WTC11 (cell line): ENCODE data around the gene DPP10. TPM values are rescaled to one million over a fixed set of nuclear protein-coding genes. Genes with fewer than 3 reads are reported as not detected.

Source experiments
- ATAC-seq: fragments of 200-7000 bp; cut with Tn5 transposase; 2 replicates; pipeline ENCODE4 v1.10.0; 2021; ENCODE audit warnings: mild to moderate bottlenecking, moderate library complexity
- CTCF ChIA-PET: fragments of 300-600 bp; sonication (Branson Sonifier 250); formaldehyde crosslinking; loops from one replicate; lab custom pipeline; 2021; ENCODE audit warnings: antibody characterized with exemption; lab: Charles Lee
- POLR2A ChIA-PET: fragments of 350-600 bp; sonication (Branson Sonifier 250); formaldehyde crosslinking; loops from one replicate; lab custom pipeline; 2021; ENCODE audit warnings: antibody characterized with exemption; lab: Charles Lee
- DNase-seq: peaks from one replicate; pipeline ENCODE4 v3.0.0; 2021; ENCODE audit warnings: low spot score
- H3K27ac Mint-ChIP-seq: 2 replicates; pipeline ENCODE4 v1.8.0; 2021; ENCODE audit warnings: mixed read lengths
- H3K27me3 Mint-ChIP-seq: 2 replicates; pipeline ENCODE4 v1.8.0; 2021; ENCODE audit warnings: low read depth, mild to moderate bottlenecking, moderate library complexity, mixed read lengths
- H3K36me3 Mint-ChIP-seq: 2 replicates; pipeline ENCODE4 v1.8.0; 2021; ENCODE audit warnings: mixed read lengths
- H3K4me1 Mint-ChIP-seq: 2 replicates; pipeline ENCODE4 v1.8.0; 2022; ENCODE audit warnings: mixed read lengths
- H3K4me3 Mint-ChIP-seq: 2 replicates; pipeline ENCODE4 v1.8.0; 2021; ENCODE audit warnings: mild to moderate bottlenecking, moderate library complexity, mixed read lengths
- H3K9me3 Mint-ChIP-seq: 2 replicates; pipeline ENCODE4 v1.8.0; 2021; ENCODE audit warnings: mixed read lengths
- ATF1 ChIP-seq: sonication (generic); formaldehyde crosslinking; IDR thresholded peaks from 2 replicates; pipeline ENCODE4 v1.8.1; 2023; ENCODE audit warnings: mild to moderate bottlenecking, moderate library complexity, missing genetic modification reagents
- CREM ChIP-seq: sonication (generic); formaldehyde crosslinking; IDR thresholded peaks from 2 replicates; pipeline ENCODE4 v1.8.1; 2022; ENCODE audit warnings: mild to moderate bottlenecking, missing genetic modification reagents, moderate library complexity
- EMX1 ChIP-seq: fragments of 250-450 bp; sonication (Bioruptor Pico); IDR thresholded peaks from 2 replicates; pipeline ENCODE4 v1.8.0; 2021; ENCODE audit warnings: mild to moderate bottlenecking
- ETV6 ChIP-seq: sonication (generic); formaldehyde crosslinking; IDR thresholded peaks from 2 replicates; pipeline ENCODE4 v1.8.1; 2022; ENCODE audit warnings: mild to moderate bottlenecking, missing genetic modification reagents
- FOXK1 ChIP-seq: sonication (generic); formaldehyde crosslinking; IDR thresholded peaks from 2 replicates; pipeline ENCODE4 v1.8.0; 2022; ENCODE audit warnings: mild to moderate bottlenecking, moderate library complexity, missing genetic modification reagents
- FOXP1 ChIP-seq: sonication (generic); formaldehyde crosslinking; IDR thresholded peaks from 2 replicates; pipeline ENCODE4 v1.8.0; 2022; ENCODE audit warnings: missing genetic modification reagents, mild to moderate bottlenecking, moderate library complexity, borderline replicate concordance
- GABPB1 ChIP-seq: sonication (generic); formaldehyde crosslinking; IDR thresholded peaks from 2 replicates; pipeline ENCODE4 v1.8.1; 2023; ENCODE audit warnings: mild to moderate bottlenecking, missing genetic modification reagents
- NFE2L1 ChIP-seq: sonication (generic); formaldehyde crosslinking; IDR thresholded peaks from 2 replicates; pipeline ENCODE4 v1.8.1; 2023; ENCODE audit warnings: missing genetic modification reagents
- NR2C2 ChIP-seq: sonication (generic); formaldehyde crosslinking; IDR thresholded peaks from 2 replicates; pipeline ENCODE4 v1.8.0; 2022; ENCODE audit warnings: mild to moderate bottlenecking, missing genetic modification reagents
- NR3C1 ChIP-seq: sonication (generic); formaldehyde crosslinking; conservative IDR thresholded peaks from 2 replicates; pipeline ENCODE4 v1.8.1; 2023; ENCODE audit warnings: low read depth, mild to moderate bottlenecking, missing genetic modification reagents
- SMAD3 ChIP-seq: sonication (generic); formaldehyde crosslinking; IDR thresholded peaks from 2 replicates; pipeline ENCODE4 v1.8.0; 2022; ENCODE audit warnings: missing genetic modification reagents, mild to moderate bottlenecking, borderline replicate concordance
- TEAD4 ChIP-seq: sonication (generic); formaldehyde crosslinking; IDR thresholded peaks from 2 replicates; pipeline ENCODE4 v1.8.0; 2022; ENCODE audit warnings: mild to moderate bottlenecking, missing genetic modification reagents
- ZBTB21 ChIP-seq: sonication (generic); formaldehyde crosslinking; IDR thresholded peaks from 2 replicates; pipeline ENCODE4 v1.8.1; 2023; ENCODE audit warnings: mild to moderate bottlenecking, missing genetic modification reagents, borderline replicate concordance
- ZNF263 ChIP-seq: sonication (generic); formaldehyde crosslinking; IDR thresholded peaks from 2 replicates; pipeline ENCODE4 v1.8.1; 2022; ENCODE audit warnings: low read depth, mild to moderate bottlenecking, moderate library complexity, missing genetic modification reagents
- ZNF317 ChIP-seq: sonication (generic); formaldehyde crosslinking; IDR thresholded peaks from 2 replicates; pipeline ENCODE4 v1.8.1; 2023; ENCODE audit warnings: low read depth, mild to moderate bottlenecking, moderate library complexity, missing genetic modification reagents, borderline replicate concordance
- ZNF396 ChIP-seq: fragments of 250-450 bp; sonication (Bioruptor Pico); IDR thresholded peaks from 2 replicates; pipeline ENCODE4 v1.8.0; 2021; ENCODE audit warnings: mild to moderate bottlenecking, moderate library complexity, borderline replicate concordance
- total RNA-seq: library from RNA; stranded (reverse); gene quantifications from 3 replicates; pipeline ENCODE4 v1.2.3, GENCODE V29; 2021
- TF ChIP-seq, protein P1 (sequence below): fragments of 250-450 bp; sonication (Bioruptor Pico); conservative IDR thresholded peaks from 2 replicates; pipeline ENCODE4 v1.9.0; 2021; ENCODE audit warnings: mild to moderate bottlenecking
- TF ChIP-seq, protein P2 (sequence below): sonication (generic); formaldehyde crosslinking; IDR thresholded peaks from 2 replicates; pipeline ENCODE4 v1.8.1; 2022; ENCODE audit warnings: missing genetic modification reagents, borderline replicate concordance
- TF ChIP-seq, protein P3 (sequence below): sonication (generic); formaldehyde crosslinking; IDR thresholded peaks from 2 replicates; pipeline ENCODE4 v1.8.1; 2022; ENCODE audit warnings: mild to moderate bottlenecking, missing genetic modification reagents, moderate library complexity, borderline replicate concordance
- TF ChIP-seq, protein P4 (sequence below): sonication (generic); formaldehyde crosslinking; IDR thresholded peaks from 2 replicates; pipeline ENCODE4 v1.8.0; 2022; ENCODE audit warnings: mild to moderate bottlenecking, missing genetic modification reagents
- TF ChIP-seq, protein P5 (sequence below): sonication (generic); formaldehyde crosslinking; IDR thresholded peaks from 2 replicates; pipeline ENCODE4 v1.8.1; 2022; ENCODE audit warnings: mild to moderate bottlenecking, moderate library complexity, missing genetic modification reagents
- TF ChIP-seq, protein P6 (sequence below): sonication (generic); formaldehyde crosslinking; IDR thresholded peaks from 2 replicates; pipeline ENCODE4 v1.8.0; 2023; ENCODE audit warnings: missing genetic modification reagents
- TF ChIP-seq, protein P7 (sequence below): fragments of 250-450 bp; sonication (Bioruptor Pico); IDR thresholded peaks from 2 replicates; pipeline ENCODE4 v1.9.0; 2021; ENCODE audit warnings: mild to moderate bottlenecking, borderline replicate concordance

DPP10 gene
- total RNA-seq, 1 experiment from 2014 or later = 4.0 TPM

DNA sequence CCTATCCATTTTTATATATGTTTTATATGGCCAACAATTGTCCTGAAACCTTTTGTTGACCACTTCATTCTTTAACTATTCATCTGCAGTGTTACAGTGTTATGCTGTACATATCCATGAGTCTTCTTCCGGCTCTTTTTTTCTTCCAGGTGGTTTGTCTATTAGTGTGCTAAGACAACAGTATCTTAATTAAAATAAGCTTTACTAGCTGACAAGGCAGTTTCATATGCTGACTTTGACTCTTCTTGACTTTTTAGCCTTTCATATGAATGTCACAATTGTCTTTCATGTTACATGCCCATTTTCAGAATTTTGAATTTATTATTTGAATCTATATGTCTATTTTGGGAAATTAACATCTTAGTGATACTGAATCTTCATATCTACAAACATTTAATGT lies 1249.0 kb downstream of the DPP10 start:
- Mint-ChIP-seq H3K27me3 (no peaks in the 10 kb centered on the region), H3K36me3 (peaks cover 8% of the 10 kb centered on the region), H3K9me3 (peaks cover 31% of the 10 kb centered on the region), H3K4me1 (peaks cover 11% of the 10 kb centered on the region; the same call in 1 of the 2 replicates), H3K4me3 (no peak overlapping the region), H3K27ac (no peak overlapping the region)
- DNase-seq (no peak), ATAC-seq (no peak)
- no peak for TF ChIP-seq EMX1
- TF ChIP-seq ZNF317 (CRISPR knock-in tag) = no peak
- TF ChIP-seq, protein P1, sequence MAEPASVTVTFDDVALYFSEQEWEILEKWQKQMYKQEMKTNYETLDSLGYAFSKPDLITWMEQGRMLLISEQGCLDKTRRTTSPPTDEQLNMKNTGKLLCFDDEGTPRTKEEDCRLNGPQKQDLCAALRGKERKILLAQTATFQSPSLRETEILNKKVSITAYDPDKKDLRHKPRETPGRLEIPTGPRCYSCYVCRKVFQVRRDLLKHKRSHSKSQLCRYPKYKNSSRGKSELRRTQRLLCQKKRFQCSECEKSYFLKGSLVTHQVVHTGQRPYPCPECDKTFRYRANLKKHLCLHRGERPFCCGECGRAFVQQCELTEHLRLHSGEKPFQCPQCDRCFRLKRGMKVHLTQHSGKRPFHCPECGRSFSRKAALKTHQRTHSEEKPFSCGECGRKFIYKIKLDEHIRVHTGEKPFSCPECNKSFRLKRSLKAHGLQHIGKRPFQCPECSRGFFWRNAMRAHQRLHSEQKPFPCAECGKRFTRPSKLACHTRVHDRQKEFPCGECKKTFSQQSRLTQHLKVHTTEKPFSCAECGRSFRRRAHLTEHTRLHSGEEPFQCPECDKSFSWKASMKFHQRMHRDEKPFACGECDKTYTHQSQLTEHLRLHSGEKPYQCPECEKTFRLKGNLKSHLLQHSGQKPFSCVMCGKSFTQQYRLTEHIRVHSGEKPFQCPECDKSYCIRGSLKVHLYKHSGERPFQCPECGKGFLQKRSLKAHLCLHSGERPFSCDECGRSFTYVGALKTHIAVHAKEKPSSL (CRISPR knock-in tag) = no peak
- no peak for TF ChIP-seq FOXK1
- TF ChIP-seq FOXP1 (CRISPR knock-in tag) = no peak
- TF ChIP-seq ATF1 (CRISPR knock-in tag) = no peak
- TF ChIP-seq, protein P2, sequence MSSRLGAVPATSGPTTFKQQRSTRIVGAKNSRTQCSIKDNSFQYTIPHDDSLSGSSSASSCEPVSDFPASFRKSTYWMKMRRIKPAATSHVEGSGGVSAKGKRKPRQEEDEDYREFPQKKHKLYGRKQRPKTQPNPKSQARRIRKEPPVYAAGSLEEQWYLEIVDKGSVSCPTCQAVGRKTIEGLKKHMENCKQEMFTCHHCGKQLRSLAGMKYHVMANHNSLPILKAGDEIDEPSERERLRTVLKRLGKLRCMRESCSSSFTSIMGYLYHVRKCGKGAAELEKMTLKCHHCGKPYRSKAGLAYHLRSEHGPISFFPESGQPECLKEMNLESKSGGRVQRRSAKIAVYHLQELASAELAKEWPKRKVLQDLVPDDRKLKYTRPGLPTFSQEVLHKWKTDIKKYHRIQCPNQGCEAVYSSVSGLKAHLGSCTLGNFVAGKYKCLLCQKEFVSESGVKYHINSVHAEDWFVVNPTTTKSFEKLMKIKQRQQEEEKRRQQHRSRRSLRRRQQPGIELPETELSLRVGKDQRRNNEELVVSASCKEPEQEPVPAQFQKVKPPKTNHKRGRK (CRISPR knock-in tag) = no peak
- TF ChIP-seq ZNF396 (CRISPR knock-in tag) = no peak
- no peak for TF ChIP-seq NR2C2
- TF ChIP-seq GABPB1 (CRISPR knock-in tag) = no peak
- no peak for TF ChIP-seq SMAD3 (CRISPR knock-in tag)
- TF ChIP-seq ETV6 (CRISPR knock-in tag) = no peak
- TF ChIP-seq, protein P3, sequence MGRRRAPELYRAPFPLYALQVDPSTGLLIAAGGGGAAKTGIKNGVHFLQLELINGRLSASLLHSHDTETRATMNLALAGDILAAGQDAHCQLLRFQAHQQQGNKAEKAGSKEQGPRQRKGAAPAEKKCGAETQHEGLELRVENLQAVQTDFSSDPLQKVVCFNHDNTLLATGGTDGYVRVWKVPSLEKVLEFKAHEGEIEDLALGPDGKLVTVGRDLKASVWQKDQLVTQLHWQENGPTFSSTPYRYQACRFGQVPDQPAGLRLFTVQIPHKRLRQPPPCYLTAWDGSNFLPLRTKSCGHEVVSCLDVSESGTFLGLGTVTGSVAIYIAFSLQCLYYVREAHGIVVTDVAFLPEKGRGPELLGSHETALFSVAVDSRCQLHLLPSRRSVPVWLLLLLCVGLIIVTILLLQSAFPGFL (CRISPR knock-in tag) = no peak
- no peak for TF ChIP-seq NFE2L1 (CRISPR knock-in tag)
- no peak for TF ChIP-seq NR3C1 (CRISPR knock-in tag)
- TF ChIP-seq, protein P4, sequence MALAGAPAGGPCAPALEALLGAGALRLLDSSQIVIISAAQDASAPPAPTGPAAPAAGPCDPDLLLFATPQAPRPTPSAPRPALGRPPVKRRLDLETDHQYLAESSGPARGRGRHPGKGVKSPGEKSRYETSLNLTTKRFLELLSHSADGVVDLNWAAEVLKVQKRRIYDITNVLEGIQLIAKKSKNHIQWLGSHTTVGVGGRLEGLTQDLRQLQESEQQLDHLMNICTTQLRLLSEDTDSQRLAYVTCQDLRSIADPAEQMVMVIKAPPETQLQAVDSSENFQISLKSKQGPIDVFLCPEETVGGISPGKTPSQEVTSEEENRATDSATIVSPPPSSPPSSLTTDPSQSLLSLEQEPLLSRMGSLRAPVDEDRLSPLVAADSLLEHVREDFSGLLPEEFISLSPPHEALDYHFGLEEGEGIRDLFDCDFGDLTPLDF (CRISPR knock-in tag) = no peak
- TF ChIP-seq CREM = no peak
- no peak for TF ChIP-seq TEAD4 (CRISPR knock-in tag)
- TF ChIP-seq ZNF263 (CRISPR knock-in tag) = no peak
- TF ChIP-seq, protein P5, sequence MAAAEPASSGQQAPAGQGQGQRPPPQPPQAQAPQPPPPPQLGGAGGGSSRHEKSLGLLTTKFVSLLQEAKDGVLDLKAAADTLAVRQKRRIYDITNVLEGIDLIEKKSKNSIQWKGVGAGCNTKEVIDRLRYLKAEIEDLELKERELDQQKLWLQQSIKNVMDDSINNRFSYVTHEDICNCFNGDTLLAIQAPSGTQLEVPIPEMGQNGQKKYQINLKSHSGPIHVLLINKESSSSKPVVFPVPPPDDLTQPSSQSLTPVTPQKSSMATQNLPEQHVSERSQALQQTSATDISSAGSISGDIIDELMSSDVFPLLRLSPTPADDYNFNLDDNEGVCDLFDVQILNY = no peak
- CTCF ChIA-PET = no interaction called here
- POLR2A ChIA-PET = no interaction called here

DNA sequence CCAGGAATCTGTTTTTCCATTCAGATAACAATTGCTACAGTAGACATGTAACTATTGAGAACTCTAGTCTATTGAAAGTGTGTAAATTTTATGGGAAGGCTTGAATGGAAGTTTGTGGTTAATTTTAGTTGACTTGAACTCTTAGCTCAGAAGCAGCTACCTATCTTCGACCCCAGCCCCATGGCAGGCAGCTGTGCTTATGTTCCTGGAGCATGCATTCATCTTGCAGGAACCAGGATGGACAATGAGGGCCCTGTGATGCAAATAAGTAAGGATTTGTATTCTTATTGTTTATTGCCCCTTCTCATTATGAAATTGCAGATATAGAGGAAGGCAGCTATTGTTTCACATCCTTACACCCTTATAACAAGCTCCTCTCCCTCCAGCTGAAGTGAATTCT lies 1252.2 kb downstream of the DPP10 start:
- ChIA-PET CTCF (no interaction called here), POLR2A (no interaction called here)
- no peaks in the 10 kb centered on the region for H3K27me3 Mint-ChIP-seq
- TF ChIP-seq NR3C1 (CRISPR knock-in tag) = no peak
- TF ChIP-seq, protein P3 (CRISPR knock-in tag) = no peak
- no peak for TF ChIP-seq NFE2L1 (CRISPR knock-in tag)
- no peak for TF ChIP-seq ZBTB21 (CRISPR knock-in tag)
- TF ChIP-seq, protein P6, sequence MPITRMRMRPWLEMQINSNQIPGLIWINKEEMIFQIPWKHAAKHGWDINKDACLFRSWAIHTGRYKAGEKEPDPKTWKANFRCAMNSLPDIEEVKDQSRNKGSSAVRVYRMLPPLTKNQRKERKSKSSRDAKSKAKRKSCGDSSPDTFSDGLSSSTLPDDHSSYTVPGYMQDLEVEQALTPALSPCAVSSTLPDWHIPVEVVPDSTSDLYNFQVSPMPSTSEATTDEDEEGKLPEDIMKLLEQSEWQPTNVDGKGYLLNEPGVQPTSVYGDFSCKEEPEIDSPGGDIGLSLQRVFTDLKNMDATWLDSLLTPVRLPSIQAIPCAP = no peak
- TF ChIP-seq, protein P7, sequence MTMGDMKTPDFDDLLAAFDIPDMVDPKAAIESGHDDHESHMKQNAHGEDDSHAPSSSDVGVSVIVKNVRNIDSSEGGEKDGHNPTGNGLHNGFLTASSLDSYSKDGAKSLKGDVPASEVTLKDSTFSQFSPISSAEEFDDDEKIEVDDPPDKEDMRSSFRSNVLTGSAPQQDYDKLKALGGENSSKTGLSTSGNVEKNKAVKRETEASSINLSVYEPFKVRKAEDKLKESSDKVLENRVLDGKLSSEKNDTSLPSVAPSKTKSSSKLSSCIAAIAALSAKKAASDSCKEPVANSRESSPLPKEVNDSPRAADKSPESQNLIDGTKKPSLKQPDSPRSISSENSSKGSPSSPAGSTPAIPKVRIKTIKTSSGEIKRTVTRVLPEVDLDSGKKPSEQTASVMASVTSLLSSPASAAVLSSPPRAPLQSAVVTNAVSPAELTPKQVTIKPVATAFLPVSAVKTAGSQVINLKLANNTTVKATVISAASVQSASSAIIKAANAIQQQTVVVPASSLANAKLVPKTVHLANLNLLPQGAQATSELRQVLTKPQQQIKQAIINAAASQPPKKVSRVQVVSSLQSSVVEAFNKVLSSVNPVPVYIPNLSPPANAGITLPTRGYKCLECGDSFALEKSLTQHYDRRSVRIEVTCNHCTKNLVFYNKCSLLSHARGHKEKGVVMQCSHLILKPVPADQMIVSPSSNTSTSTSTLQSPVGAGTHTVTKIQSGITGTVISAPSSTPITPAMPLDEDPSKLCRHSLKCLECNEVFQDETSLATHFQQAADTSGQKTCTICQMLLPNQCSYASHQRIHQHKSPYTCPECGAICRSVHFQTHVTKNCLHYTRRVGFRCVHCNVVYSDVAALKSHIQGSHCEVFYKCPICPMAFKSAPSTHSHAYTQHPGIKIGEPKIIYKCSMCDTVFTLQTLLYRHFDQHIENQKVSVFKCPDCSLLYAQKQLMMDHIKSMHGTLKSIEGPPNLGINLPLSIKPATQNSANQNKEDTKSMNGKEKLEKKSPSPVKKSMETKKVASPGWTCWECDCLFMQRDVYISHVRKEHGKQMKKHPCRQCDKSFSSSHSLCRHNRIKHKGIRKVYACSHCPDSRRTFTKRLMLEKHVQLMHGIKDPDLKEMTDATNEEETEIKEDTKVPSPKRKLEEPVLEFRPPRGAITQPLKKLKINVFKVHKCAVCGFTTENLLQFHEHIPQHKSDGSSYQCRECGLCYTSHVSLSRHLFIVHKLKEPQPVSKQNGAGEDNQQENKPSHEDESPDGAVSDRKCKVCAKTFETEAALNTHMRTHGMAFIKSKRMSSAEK (CRISPR knock-in tag) = no peak
- H3K9me3 Mint-ChIP-seq = peaks cover 36% of the 10 kb centered on the region
- no peak for ATAC-seq
- peaks cover 20% of the 10 kb centered on the region for H3K36me3 Mint-ChIP-seq
- no peak overlapping the region for H3K4me3 Mint-ChIP-seq
- no peak for DNase-seq
- H3K27ac Mint-ChIP-seq = no peak overlapping the region
- peaks cover 11% of the 10 kb centered on the region; the same call in 1 of the 2 replicates for H3K4me1 Mint-ChIP-seq
